Activated B cell treated with CpG ODN at 0.5 μM for 24 hours (primary cell): ENCODE measurements around the gene MAPKAPK2. TPM values are rescaled to one million over a fixed set of nuclear protein-coding genes. Genes with fewer than 3 reads are reported as not detected.

ENCODE experiments used
- ATAC-seq: fragments of 200-7000 bp; cut with Tn5 transposase; one replicate; pipeline ENCODE4 v1.10.0; 2021; ENCODE audit warnings: low read depth, mild to moderate bottlenecking, moderate library complexity
- CTCF ChIA-PET: fragments of 350-600 bp; sonication (Branson Sonifier 250); formaldehyde crosslinking; loops from one replicate; lab custom pipeline; 2021; ENCODE audit warnings: antibody characterized with exemption; lab: Charles Lee
- POLR2A ChIA-PET: fragments of 350-600 bp; sonication (Branson Sonifier 250); formaldehyde crosslinking; loops from one replicate; lab custom pipeline; 2021; ENCODE audit warnings: antibody characterized with exemption; lab: Charles Lee
- DNase-seq: peaks from one replicate; pipeline ENCODE4 v3.0.0; 2022
- H3K27ac Mint-ChIP-seq: one replicate; pipeline ENCODE4 v1.8.0; 2020; ENCODE audit warnings: mixed read lengths
- H3K27me3 Mint-ChIP-seq: one replicate; pipeline ENCODE4 v1.8.0; 2021; ENCODE audit warnings: mixed read lengths
- H3K36me3 Mint-ChIP-seq: one replicate; pipeline ENCODE4 v1.8.0; 2021; ENCODE audit warnings: low read depth, mixed read lengths
- H3K4me1 Mint-ChIP-seq: one replicate; pipeline ENCODE4 v1.8.0; 2021; ENCODE audit warnings: mixed read lengths
- H3K4me3 Mint-ChIP-seq: one replicate; pipeline ENCODE4 v1.8.0; 2020; ENCODE audit warnings: mild to moderate bottlenecking, mixed read lengths
- H3K9me3 Mint-ChIP-seq: one replicate; pipeline ENCODE4 v1.8.0; 2020; ENCODE audit warnings: mixed read lengths
- CTCF ChIP-seq: fragments of 200-600 bp; IDR thresholded peaks from one replicate; pipeline ENCODE4 v1.8.0; 2022; ENCODE audit warnings: antibody characterized with exemption, mild to moderate bottlenecking
- intact Hi-C: fragments of 100-400 bp; cut with micrococcal nuclease; formaldehyde crosslinking; loops from one replicate; pipeline ENCODE4 v1.15.1; 2024
- total RNA-seq: library from RNA; stranded (reverse); gene quantifications from 2 replicates; pipeline ENCODE4 v1.2.3, GENCODE V29; 2022

MAPKAPK2 gene
- total RNA-seq, 1 donor from 2014 or later = 72.1 TPM

GRCh38 chr1:206745301-206745700 is 60.6 kb downstream of the MAPKAPK2 start:
- ATAC-seq (no peak), DNase-seq (no peak)
- Mint-ChIP-seq H3K4me3 (no peak overlapping the region), H3K27me3 (no peaks in the 10 kb centered on the region), H3K4me1 (peaks cover 45% of the 10 kb centered on the region), H3K36me3 (no peaks in the 10 kb centered on the region), H3K9me3 (no peaks in the 10 kb centered on the region), H3K27ac (no peak overlapping the region)
- intact Hi-C loops = no loop called here
- ChIA-PET POLR2A (interaction anchor here (0.6 to 1.7 kb wide), 6 partner anchors 13 to 37 kb away, joined by 3 to 7 read pairs (median 4); partner anchors contain the start of gene IL19), CTCF (no interaction called here)
- TF ChIP-seq CTCF = no peak

GRCh38 chr1:206748348-206749030 is 63.8 kb downstream of the MAPKAPK2 start:
- ChIA-PET POLR2A (interaction anchor here (0.6 kb wide), 1 partner anchor 9 kb away, joined by 3 read pairs; no protein-coding TSS in a partner anchor), CTCF (interaction anchor here (1.3 to 1.5 kb wide), 2 partner anchors 9 to 14 kb away, joined by 3 to 7 read pairs; no protein-coding TSS in a partner anchor)
- DNase-seq = no peak
- ATAC-seq = no peak
- intact Hi-C loops = no loop called here
- Mint-ChIP-seq H3K36me3 (no peaks in the 10 kb centered on the region), H3K27me3 (no peaks in the 10 kb centered on the region), H3K4me1 (peaks cover 16% of the 10 kb centered on the region), H3K27ac (no peak overlapping the region), H3K4me3 (no peak overlapping the region), H3K9me3 (no peaks in the 10 kb centered on the region)
- no peak for TF ChIP-seq CTCF

GRCh38 chr1:206751891-206752290 is 67.2 kb downstream of the MAPKAPK2 start:
- no peak for TF ChIP-seq CTCF
- Mint-ChIP-seq H3K4me3 (no peak overlapping the region), H3K36me3 (no peaks in the 10 kb centered on the region), H3K27me3 (no peaks in the 10 kb centered on the region), H3K27ac (no peak overlapping the region), H3K9me3 (no peaks in the 10 kb centered on the region), H3K4me1 (peaks cover 6% of the 10 kb centered on the region)
- no peak for DNase-seq
- ATAC-seq = no peak
- ChIA-PET POLR2A (no interaction called here), CTCF (no interaction called here)
- intact Hi-C loops = no loop called here

- POLR2A ChIA-PET = interaction anchor here (0.8 kb wide), 1 partner anchor 80 kb away, joined by 10 read pairs; no protein-coding TSS in a partner anchor
Observed at GRCh38 chr1:206752481-206752880, 67.8 kb downstream of the MAPKAPK2 start.

More at GRCh38 chr1:206752481-206752880, 67.8 kb downstream of the MAPKAPK2 start:
- H3K4me1 Mint-ChIP-seq = peaks cover 6% of the 10 kb centered on the region
- ATAC-seq (no peak), DNase-seq (no peak)
- H3K9me3 Mint-ChIP-seq = no peaks in the 10 kb centered on the region
- no peak for TF ChIP-seq CTCF
- H3K4me3 Mint-ChIP-seq = no peak overlapping the region
- intact Hi-C loops = no loop called here
- no peaks in the 10 kb centered on the region for H3K36me3 Mint-ChIP-seq
- CTCF ChIA-PET = no interaction called here
- H3K27ac Mint-ChIP-seq = no peak overlapping the region
- H3K27me3 Mint-ChIP-seq = no peaks in the 10 kb centered on the region
